Osteoblast (primary cell): Measurements from ENCODE around the gene REG3A. TPM values are rescaled to one million over a fixed set of nuclear protein-coding genes. Genes with fewer than 3 reads are reported as not detected.

Experiments
- DNase-seq: peaks from one replicate; pipeline ENCODE4 v3.0.0; 2011; ENCODE audit warnings: low spot score, mixed read lengths; ENCODE audit not compliant: insufficient read length; ENCODE audit errors: missing footprints
- H2AFZ ChIP-seq: 2 replicates; pipeline ENCODE4 v1.6.0; 2011; ENCODE audit warnings: mild to moderate bottlenecking, low read length
- H3K27ac ChIP-seq: 2 replicates; pipeline ENCODE4 v1.5.1; 2011; ENCODE audit warnings: mild to moderate bottlenecking, low read depth, low read length, moderate library complexity
- H3K27me3 ChIP-seq: 2 replicates; pipeline ENCODE4 v1.6.0; 2012; ENCODE audit warnings: mild to moderate bottlenecking, control low read depth, inconsistent platforms, low read length, moderate library complexity; ENCODE audit not compliant: insufficient read depth
- H3K36me3 ChIP-seq: 2 replicates; pipeline ENCODE4 v1.5.1; 2011; ENCODE audit warnings: mild to moderate bottlenecking, low read length, control low read depth, moderate library complexity; ENCODE audit not compliant: insufficient read depth
- H3K4me1 ChIP-seq: 2 replicates; pipeline ENCODE4 v1.5.1; 2011; ENCODE audit warnings: mild to moderate bottlenecking, low read length, control low read depth, moderate library complexity; ENCODE audit not compliant: insufficient read depth
- H3K4me2 ChIP-seq: 2 replicates; pipeline ENCODE4 v1.6.0; 2011; ENCODE audit warnings: mild to moderate bottlenecking, low read length; ENCODE audit not compliant: insufficient read depth
- H3K4me3 ChIP-seq: fragments of 200-600 bp; sonication (generic); 3 replicates; pipeline ENCODE4 v1.5.1; 2012; ENCODE audit warnings: mild to moderate bottlenecking, low read length, inconsistent platforms; ENCODE audit not compliant: insufficient read depth
- H3K79me2 ChIP-seq: 2 replicates; pipeline ENCODE4 v1.6.0; 2012; ENCODE audit warnings: mild to moderate bottlenecking, low read length, control low read depth, inconsistent platforms; ENCODE audit not compliant: insufficient read depth
- H3K9me3 ChIP-seq: 2 replicates; pipeline ENCODE4 v1.5.1; 2011; ENCODE audit warnings: low read depth, low read length, control low read depth
- H4K20me1 ChIP-seq: 2 replicates; pipeline ENCODE4 v1.6.0; 2012; ENCODE audit warnings: mild to moderate bottlenecking, low read length, control low read depth; ENCODE audit not compliant: insufficient read depth
- total RNA-seq: library from RNA; depleted of rRNA; stranded (reverse); fragments of >200 nt; gene quantifications from 2 replicates; pipeline ENCODE4 v1.2.3, GENCODE V29; 2012
- TF ChIP-seq, protein P1 (sequence below): IDR thresholded peaks from 2 replicates; pipeline ENCODE4 v1.5.1; 2011; ENCODE audit warnings: mild to moderate bottlenecking, low read depth, low read length, moderate library complexity; ENCODE audit errors: extremely low read depth

REG3A gene
- total RNA-seq, 1 donor, result not detected

DNA sequence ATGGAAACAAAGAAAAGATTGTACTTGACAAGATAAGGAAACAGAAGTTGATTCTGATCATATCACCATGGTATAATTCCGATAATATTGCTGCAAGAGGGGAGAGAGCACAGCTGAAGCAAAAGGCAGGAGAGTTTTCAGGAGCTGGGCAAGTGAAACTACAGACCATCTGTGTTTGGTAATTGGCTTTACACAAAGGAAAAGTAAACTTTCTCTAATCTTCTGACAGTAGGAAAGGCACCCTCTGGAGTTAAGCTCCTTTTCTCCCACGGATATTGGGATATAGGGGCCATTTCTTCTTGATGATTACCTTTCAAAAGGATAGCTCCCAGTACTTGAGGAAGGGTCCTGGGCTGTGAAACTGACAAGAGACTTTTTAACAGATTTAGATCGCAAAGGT, 29.9 kb upstream of the REG3A start:
- Histone ChIP-seq H3K9me3 (no peaks in the 10 kb centered on the region), H3K4me1 (no peaks in the 10 kb centered on the region), H3K4me2 (no peak overlapping the region), H3K27ac (no peak overlapping the region), H3K27me3 (no peaks in the 10 kb centered on the region), H2AFZ (no peak overlapping the region), H3K79me2 (no peaks in the 10 kb centered on the region), H3K36me3 (no peaks in the 10 kb centered on the region), H4K20me1 (no peaks in the 10 kb centered on the region), H3K4me3 (no peak overlapping the region)
- no peak for DNase-seq
- TF ChIP-seq, protein P1, sequence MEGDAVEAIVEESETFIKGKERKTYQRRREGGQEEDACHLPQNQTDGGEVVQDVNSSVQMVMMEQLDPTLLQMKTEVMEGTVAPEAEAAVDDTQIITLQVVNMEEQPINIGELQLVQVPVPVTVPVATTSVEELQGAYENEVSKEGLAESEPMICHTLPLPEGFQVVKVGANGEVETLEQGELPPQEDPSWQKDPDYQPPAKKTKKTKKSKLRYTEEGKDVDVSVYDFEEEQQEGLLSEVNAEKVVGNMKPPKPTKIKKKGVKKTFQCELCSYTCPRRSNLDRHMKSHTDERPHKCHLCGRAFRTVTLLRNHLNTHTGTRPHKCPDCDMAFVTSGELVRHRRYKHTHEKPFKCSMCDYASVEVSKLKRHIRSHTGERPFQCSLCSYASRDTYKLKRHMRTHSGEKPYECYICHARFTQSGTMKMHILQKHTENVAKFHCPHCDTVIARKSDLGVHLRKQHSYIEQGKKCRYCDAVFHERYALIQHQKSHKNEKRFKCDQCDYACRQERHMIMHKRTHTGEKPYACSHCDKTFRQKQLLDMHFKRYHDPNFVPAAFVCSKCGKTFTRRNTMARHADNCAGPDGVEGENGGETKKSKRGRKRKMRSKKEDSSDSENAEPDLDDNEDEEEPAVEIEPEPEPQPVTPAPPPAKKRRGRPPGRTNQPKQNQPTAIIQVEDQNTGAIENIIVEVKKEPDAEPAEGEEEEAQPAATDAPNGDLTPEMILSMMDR, result no peak

DNA sequence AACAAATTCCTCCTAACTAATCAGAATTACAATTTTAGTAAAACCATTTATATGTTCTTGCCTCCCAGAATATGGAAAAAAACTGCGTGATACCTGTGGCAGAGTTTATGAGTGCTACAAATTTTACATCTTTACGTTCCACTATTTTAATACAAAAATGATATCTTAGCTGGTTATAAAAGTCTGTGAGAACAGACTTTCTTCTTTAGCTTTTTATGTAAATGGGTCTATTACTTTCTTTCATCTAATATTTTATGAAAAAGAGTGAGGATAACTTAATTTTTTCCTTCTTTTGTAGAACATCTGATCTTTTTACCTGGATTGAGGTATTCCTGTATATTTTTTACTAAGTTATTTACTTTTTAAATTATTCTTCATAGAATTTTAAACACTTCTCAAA, 22.1 kb upstream of the REG3A start:
- no peak for DNase-seq

DNA sequence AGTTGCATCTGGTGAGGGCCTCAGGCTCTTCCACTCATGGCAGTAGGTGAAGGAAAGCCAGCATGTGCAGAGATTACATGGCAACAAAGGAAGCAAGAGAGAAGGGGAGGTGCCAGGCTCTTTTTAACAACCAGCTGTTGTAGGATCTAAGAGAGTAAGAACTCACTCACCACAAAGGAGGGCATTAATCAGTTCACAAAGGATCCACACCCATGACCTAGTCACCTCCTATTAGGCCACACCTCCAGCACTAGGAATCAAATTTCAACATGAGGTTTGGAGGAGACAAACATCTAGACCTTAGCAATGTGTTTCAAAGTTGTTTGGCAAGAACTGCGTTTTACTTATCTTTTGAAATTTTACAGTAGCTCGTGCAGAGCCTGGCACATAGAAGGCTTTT, 20.5 kb upstream of the REG3A start:
- H3K4me3 ChIP-seq, result no peak overlapping the region
- peaks cover 4% of the 10 kb centered on the region for H3K9me3 ChIP-seq
- no peak for DNase-seq
- H3K79me2 ChIP-seq, result no peaks in the 10 kb centered on the region
- TF ChIP-seq, protein P1, result no peak
- H3K4me1 ChIP-seq, result no peaks in the 10 kb centered on the region
- no peaks in the 10 kb centered on the region for H4K20me1 ChIP-seq
- H2AFZ ChIP-seq, result no peak overlapping the region
- H3K27ac ChIP-seq, result no peak overlapping the region
- H3K27me3 ChIP-seq, result no peaks in the 10 kb centered on the region
- no peak overlapping the region for H3K4me2 ChIP-seq
- no peaks in the 10 kb centered on the region for H3K36me3 ChIP-seq

More for the DNA sequence above, 22.1 kb upstream of the REG3A start:
- Histone ChIP-seq H3K9me3 (peaks cover 4% of the 10 kb centered on the region), H3K4me1 (no peaks in the 10 kb centered on the region), H4K20me1 (no peaks in the 10 kb centered on the region), H3K27ac (no peak overlapping the region), H3K4me2 (no peak overlapping the region), H3K27me3 (no peaks in the 10 kb centered on the region), H2AFZ (no peak overlapping the region), H3K4me3 (no peak overlapping the region), H3K79me2 (no peaks in the 10 kb centered on the region), H3K36me3 (no peaks in the 10 kb centered on the region)
- TF ChIP-seq, protein P1, result no peak

DNA sequence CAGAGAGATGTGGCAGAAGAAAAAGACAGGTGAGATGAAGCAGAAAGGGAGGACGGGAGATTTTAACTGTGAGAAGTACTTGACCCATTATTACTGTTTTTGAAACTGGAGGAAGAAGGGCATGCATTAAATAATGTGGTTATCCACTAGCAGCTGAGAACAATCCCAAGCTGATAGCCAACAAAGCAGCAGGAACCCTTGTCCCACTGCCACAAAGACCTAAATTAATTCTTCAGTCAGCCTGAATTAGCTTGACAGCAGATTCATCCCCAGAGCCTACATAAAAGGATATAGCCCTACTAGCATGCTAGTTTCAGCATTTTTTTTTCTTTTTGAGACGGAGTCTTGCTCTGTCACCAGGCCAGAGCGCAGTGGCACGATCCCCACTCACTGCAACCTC, 19.5 kb upstream of the REG3A start:
- Histone ChIP-seq H3K79me2 (no peaks in the 10 kb centered on the region), H3K4me3 (no peak overlapping the region), H3K27ac (no peak overlapping the region), H3K4me1 (no peaks in the 10 kb centered on the region), H2AFZ (no peak overlapping the region), H3K36me3 (no peaks in the 10 kb centered on the region), H3K27me3 (no peaks in the 10 kb centered on the region), H4K20me1 (no peaks in the 10 kb centered on the region), H3K9me3 (peaks cover 4% of the 10 kb centered on the region), H3K4me2 (no peak overlapping the region)
- DNase-seq, result no peak
- TF ChIP-seq, protein P1, result no peak
